COR-L47 (cell line): ENCODE measurements around the gene CLPSL1.

Source experiments
- DNase-seq: peaks from one replicate; lab custom pipeline; 2025; lab: John Stamatoyannopoulos, UW

Gene CLPSL1

GRCh38 chr6:35797837-35798526 is 17.2 kb downstream of the CLPSL1 start:
- no peak for DNase-seq

GRCh38 chr6:35798706-35799105 is 17.9 kb downstream of the CLPSL1 start:
- no peak for DNase-seq

GRCh38 chr6:35801148-35801547 is 20.3 kb downstream of the CLPSL1 start:
- DNase-seq: no peak

GRCh38 chr6:35804996-35805736 is 24.3 kb downstream of the CLPSL1 start, which contains the start of gene LHFPL5:
Gene LHFPL5 (plus strand): TSS chr6:35805352. CDS start chr6:35805671, 319 bp downstream.
- peak; percentile 62 for DNase-seq

- peak; percentile 76 for DNase-seq
These were observed 27.9 kb downstream of the CLPSL1 start for GRCh38 chr6:35808688-35809087.

GRCh38 chr6:35809809-35810208 is 29.0 kb downstream of the CLPSL1 start:
- no peak for DNase-seq

- no peak for DNase-seq
These were observed 30.3 kb downstream of the CLPSL1 start for GRCh38 chr6:35810971-35811698.

- DNase-seq: no peak
These were observed 30.8 kb downstream of the CLPSL1 start for GRCh38 chr6:35811699-35811995.

GRCh38 chr6:35817515-35817914 is 36.7 kb downstream of the CLPSL1 start:
- DNase-seq: no peak

- DNase-seq: no peak
These were observed 42.8 kb downstream of the CLPSL1 start for GRCh38 chr6:35823601-35824000.

GRCh38 chr6:35824552-35825192 is 43.9 kb downstream of the CLPSL1 start:
- DNase-seq: no peak

- DNase-seq: no peak
These were observed 48.5 kb downstream of the CLPSL1 start for GRCh38 chr6:35829306-35829705.

GRCh38 chr6:35831257-35832007 is 50.6 kb downstream of the CLPSL1 start:
- DNase-seq: no peak

GRCh38 chr6:35833536-35833935 is 52.7 kb downstream of the CLPSL1 start:
- DNase-seq: no peak
